HG03064 (cell line): ENCODE data around the gene GPR183.
A peak's percentile ranks its signal among the peaks of the same experiment; 100 is the strongest.

Experiments used
- ATAC-seq: cut with Tn5 transposase; IDR thresholded peaks from one replicate; pipeline ENCODE4 v1.9.1; 2021; ENCODE audit warnings: low read depth; ENCODE audit not compliant: unreplicated experiment

GPR183 gene

GRCh38 chr13:99273128-99273527 lies 34.1 kb downstream of the GPR183 start:
- ATAC-seq = no peak

DNA sequence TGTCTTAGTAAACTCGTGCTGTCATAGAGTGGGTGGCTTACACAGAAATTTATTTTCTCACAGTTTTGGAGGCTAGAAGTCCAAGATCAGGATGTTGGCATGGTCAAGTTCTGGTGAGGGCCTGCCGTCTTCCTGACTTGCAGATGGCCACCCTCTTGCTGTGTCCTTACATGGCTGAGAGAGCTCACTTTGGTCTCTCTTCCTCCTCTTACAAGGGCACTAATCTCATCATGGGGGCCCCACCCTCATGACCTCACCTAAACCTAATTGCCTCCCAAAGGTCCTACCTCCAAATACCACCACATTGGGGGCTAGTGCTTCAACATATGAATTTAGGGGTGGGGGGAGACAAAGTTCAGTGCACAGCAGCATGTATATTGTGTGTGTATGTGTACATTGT lies 34.7 kb downstream of the GPR183 start:
- ATAC-seq = no peak

DNA sequence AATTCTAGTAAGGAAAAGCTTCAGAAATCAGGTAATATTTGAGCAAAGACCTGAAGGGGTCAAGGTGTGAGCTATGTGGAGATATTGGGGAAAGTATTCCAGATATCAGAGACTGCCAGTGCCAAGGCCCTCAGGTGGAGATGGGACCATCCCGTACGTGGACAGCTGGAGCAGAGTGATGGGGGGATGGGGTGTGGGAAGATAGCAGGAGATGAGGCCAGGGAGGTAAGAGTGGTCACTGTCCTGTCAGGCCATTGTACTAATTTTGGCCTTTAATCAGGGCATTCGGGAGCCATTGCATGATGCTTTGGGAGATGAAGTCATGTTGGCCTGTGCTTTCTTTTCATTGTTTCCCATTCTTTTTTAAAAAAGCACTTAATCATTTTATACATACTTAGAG lies 36.0 kb downstream of the GPR183 start:
- no peak for ATAC-seq

GRCh38 chr13:99270518-99270917 lies 36.7 kb downstream of the GPR183 start:
- no peak for ATAC-seq

DNA sequence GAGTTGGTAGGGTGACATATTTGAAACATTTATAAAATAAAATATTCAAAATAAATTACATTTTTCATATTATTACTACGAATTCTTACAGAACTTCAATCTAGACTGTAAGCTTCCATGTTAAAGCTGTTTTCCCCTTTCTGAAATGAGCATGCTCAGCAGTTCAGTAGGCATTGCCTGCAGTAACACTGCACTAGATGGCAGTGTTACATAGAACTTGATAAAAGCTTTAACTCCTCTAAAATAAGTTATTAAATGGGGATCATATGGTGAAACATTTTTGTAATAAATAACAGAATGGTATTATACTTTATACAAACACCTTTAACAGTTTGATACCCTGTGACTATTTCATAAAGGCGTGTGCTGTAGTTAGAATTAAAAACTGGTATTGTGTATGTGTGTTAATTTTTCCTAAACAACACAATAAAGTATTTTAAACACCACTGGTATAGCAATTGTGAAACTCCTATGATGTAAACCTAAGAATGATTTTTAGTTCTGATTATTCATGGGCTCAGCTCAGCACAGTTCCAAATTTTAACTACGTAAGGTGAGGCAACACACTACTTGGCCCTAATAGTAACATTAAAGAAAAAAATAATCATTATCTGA lies 37.5 kb downstream of the GPR183 start:
- peak; percentile 47 for ATAC-seq

GRCh38 chr13:99268822-99269221 lies 38.4 kb downstream of the GPR183 start:
- ATAC-seq = no peak

DNA sequence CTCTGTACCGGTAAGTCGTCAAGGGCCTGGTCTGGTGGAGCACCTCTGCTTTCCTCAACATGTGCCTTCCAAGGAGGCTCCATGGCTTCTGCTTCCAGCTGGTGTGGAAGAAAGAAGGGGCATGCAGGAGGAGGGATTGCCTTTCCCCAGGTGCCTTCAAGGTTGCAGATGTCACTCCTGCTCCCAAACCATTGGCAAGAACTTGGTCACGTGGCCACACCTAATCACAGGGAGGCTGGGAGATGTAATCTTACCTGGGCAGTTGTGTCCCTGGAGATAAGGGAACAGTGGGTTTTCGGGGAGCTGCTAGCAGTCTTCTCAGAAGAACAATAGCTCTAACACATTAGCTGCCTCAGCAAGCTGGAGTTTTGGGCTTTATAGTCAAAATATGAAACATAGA lies 39.3 kb downstream of the GPR183 start:
- ATAC-seq = no peak

DNA sequence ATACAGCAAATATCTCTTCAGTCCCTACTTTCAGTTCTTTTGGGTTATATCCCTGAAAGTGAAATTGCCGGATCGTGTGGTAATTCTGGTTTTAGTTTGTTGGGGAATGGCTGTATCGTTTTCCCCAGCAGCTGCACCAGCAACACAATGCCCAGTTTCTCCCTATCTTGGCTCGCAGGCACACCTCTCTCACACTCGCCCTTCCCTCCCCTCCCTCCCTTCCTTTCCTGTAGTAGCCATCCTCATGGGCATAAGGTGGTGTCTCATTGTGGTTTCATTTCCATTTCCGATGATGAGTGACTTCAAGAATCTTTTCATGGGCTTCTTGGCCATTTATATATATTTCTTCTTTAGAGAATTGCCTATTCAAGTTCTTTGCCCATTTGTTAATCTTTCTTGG lies 40.4 kb downstream of the GPR183 start:
- ATAC-seq = no peak

DNA sequence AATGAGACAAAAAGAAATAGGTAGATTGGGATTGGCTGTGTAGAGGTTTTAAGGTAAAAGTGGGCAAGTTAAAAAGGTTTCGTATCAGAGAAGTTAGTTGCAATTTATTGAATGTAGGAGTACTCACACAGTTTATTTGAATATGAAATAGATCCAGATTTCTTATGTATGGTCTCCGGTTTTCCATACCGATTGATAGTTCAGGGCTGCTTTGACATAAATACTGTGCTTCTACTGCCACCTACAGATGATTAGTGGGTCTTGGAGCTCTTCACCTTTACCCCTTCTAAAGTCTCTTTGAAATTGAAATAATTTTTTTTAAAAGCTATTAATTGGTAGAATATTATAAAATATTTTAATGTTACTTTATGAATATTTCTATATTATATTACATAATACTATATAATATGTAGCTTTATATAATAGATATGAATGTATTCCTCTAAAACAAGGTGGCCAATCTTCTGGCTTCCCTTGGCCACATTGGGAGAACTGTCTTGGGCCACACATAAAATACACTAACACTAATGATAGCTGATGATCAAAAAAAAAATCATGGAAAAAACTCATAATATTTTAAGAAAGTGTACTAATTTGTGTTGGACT lies 41.3 kb downstream of the GPR183 start:
- ATAC-seq = no peak

DNA sequence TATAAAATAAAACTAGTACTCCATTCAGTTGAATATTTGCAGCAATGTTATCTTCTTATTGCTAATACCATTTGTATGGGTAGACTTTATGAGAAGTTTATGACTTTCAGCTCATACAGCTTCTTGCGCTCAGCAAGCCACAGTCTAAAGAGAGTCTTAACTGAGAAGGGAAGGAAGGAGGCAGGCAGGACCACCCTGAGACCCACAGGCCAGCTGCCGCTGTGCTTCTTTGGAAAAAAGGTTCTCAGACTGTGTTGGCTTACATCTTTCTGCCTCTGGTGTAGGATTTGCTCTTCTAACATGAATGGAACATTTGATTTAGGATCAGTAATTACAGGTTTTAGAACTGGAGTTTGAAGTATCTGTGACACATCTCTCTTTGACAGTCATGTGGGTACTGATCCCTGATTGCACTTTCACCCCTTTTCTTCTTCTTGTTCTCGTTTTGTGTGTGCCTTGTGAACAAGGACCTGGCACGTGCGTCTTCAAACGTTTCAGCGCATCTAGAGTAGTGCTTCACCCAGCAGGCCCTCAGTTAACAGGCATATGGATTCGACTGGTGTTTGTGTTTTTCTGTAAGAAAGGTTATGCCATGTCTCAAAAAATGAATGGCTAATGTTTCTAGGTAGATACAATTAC lies 41.9 kb downstream of the GPR183 start:
- no peak for ATAC-seq

DNA sequence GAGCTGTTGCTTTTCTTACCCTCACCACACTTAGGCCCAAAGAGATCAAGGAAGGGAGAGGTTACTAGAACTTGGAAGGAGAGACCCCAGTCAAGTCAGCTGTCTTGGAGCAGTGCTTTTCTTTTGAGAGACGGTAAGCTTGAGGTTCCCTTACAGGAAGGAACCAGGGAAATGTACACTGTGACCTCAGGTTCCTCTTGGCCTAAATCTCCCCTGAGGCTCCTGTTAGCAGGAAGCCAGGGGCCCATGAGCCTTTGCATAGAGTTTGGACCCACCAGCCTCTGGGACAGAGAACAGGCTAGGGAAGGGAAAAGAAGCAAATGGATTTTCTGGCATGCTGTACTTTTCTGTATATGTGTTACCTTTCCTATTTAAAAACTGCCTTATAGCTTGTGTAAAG lies 43.1 kb downstream of the GPR183 start:
- no peak for ATAC-seq

DNA sequence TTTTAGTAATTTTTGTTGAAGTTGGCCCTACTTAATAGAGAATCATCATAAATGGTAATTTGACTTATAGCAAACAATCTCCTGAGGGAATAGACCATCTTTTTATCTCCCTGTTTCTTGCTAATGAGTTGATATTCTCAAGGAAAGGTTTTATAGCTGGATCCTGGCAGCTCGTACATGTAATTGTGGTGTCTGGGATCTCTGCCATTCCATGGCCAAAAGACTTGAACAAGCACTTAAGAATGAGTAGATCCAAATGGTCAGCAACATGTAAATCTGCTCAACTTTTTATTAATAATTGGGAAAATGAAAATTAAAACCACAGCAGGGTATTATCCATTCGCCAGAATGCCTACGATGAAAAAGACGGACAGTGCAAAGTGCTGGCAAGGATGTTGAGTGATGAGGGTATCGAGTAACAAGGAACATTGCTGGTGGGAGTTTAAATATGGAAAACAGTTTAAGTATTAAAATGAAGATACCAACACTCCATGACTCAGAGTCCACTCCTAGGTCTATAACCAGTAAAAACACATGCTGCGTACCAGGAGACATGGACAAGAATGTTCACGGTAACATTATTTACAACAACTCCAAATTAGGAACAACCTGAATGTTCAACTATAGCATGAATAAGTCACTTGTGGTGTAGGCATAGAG lies 43.9 kb downstream of the GPR183 start:
- ATAC-seq = no peak

DNA sequence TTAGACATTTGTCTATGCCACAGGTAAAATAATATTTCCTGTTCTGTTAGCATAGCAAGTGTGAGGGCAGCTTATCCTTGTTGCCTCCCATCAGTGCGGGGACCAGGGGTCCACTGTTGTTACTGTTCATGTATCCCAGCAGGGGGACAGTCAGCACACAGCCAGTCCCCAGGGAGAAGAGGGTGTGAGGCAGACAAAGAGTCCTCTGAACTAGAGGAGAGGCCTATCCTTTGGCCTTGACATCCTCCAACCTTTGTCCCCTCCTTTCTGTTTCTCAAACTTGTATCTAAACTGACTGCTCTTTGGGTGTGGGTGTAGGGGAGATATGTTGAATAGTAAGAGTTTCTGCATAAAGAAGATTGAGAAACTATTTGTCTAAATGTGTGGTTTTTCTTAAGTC lies 46.1 kb downstream of the GPR183 start:
- no peak for ATAC-seq

GRCh38 chr13:99260216-99260615 lies 47.0 kb downstream of the GPR183 start:
- ATAC-seq = no peak

GRCh38 chr13:99258946-99259345 lies 48.3 kb downstream of the GPR183 start:
- peak; percentile 43 for ATAC-seq

GRCh38 chr13:99258210-99258860 lies 48.9 kb downstream of the GPR183 start, which contains the start of gene GPR18:
TSS of gene GPR18 (minus strand) at chr13:99258379. CDS start at chr13:99255872, 2,507 bp downstream.
- ATAC-seq = peak; percentile 83

GRCh38 chr13:99257291-99257690 lies 49.9 kb downstream of the GPR183 start:
- no peak for ATAC-seq

DNA sequence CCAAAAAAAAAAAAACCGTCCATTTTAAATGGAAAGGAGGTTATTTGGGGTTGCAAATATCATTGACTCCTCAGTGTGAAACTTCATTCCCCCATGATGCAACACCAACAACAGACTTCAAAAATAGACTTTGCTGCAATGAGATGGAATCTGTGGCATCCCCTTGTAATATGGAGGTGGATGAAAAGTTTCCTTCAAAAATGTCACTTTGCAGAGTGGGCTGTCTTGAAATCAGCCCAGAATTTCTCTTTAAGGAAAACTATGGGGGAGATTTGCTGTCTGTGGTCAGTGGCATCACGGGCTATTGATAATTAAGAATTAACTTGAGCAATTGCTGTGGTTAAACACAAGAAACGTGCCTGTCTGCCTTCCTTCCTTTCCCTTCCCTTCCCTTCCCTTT lies 50.5 kb downstream of the GPR183 start:
- no peak for ATAC-seq

DNA sequence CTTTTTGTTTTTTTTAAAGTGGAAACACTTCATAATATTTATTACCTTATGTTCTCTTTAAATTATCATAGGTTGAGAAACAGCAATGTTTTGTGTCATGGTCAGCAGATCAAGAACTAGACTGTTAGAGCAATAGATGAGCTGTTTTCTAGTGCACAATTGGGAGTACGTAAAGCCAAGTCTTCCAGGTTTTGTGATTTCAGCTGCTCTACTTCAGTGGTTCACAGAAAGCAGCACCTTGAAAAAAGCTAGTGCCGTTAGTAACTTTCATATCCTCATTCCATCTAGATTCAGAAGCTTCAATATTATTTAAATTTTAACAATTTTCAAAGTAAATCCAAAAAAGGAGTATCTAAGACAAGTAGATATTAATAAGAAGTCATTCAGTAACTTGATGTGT lies 50.9 kb downstream of the GPR183 start:
- ATAC-seq = no peak

DNA sequence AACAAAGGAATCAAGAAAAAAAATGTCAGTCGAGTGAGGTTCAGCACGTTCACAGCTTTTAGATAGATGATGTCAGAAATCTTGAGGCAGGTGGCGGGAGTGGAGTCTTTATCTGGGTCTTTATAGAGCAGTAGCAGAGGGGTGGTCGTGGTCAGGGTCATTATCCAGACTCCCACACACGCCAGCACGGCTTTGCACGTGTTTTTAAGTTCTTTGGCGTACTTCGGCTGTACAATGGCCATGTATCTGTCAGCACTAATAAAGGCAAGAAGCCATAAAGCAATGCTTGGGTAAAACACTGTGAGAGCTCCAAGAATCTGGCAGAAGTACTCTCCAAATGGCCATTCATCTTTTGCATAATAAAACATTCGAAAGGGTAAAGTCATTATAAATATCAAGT lies 51.9 kb downstream of the GPR183 start:
- no peak for ATAC-seq

GRCh38 chr13:99254830-99255229 lies 52.4 kb downstream of the GPR183 start:
- ATAC-seq = no peak
